Measurements from ENCODE around the gene TYRP1.

The TYRP1 gene

GRCh38 chr9:12697719-12698118 lies 4.5 kb downstream of the TYRP1 start:
- DNase-seq = no peak

GRCh38 chr9:12698266-12698665 lies 5.1 kb downstream of the TYRP1 start:
- DNase-seq = no peak

GRCh38 chr9:12698986-12699385 lies 5.8 kb downstream of the TYRP1 start:
- DNase-seq = no peak

GRCh38 chr9:12699529-12699928 lies 6.3 kb downstream of the TYRP1 start:
- no peak for DNase-seq

- no peak for DNase-seq
Measured at GRCh38 chr9:12701126-12701525, 7.9 kb downstream of the TYRP1 start.

GRCh38 chr9:12702160-12702758 lies 9.1 kb downstream of the TYRP1 start:
- DNase-seq = no peak

GRCh38 chr9:12703996-12704395 lies 10.8 kb downstream of the TYRP1 start:
- DNase-seq = no peak

- DNase-seq = no peak
Measured at GRCh38 chr9:12705738-12706391, 12.7 kb downstream of the TYRP1 start.

- DNase-seq = no peak
Measured at GRCh38 chr9:12708562-12709298, 15.5 kb downstream of the TYRP1 start.

- no peak for DNase-seq
Measured at GRCh38 chr9:12712532-12712931, 19.3 kb downstream of the TYRP1 start.

GRCh38 chr9:12715268-12715667 lies 22.1 kb downstream of the TYRP1 start:
- DNase-seq = no peak

GRCh38 chr9:12716823-12717600 lies 23.8 kb downstream of the TYRP1 start:
- no peak for DNase-seq

- no peak for DNase-seq
Measured at GRCh38 chr9:12717907-12718306, 24.7 kb downstream of the TYRP1 start.

GRCh38 chr9:12718482-12719026 lies 25.4 kb downstream of the TYRP1 start:
- DNase-seq = no peak

GRCh38 chr9:12719431-12719830 lies 26.2 kb downstream of the TYRP1 start:
- DNase-seq = no peak

- no peak for DNase-seq
Measured at GRCh38 chr9:12720551-12720950, 27.4 kb downstream of the TYRP1 start.

- DNase-seq = no peak
Measured at GRCh38 chr9:12722131-12722530, 28.9 kb downstream of the TYRP1 start.

GRCh38 chr9:12723409-12724028 lies 30.3 kb downstream of the TYRP1 start:
- DNase-seq = no peak

GRCh38 chr9:12726795-12727194 lies 33.6 kb downstream of the TYRP1 start:
- no peak for DNase-seq

GRCh38 chr9:12730198-12730597 lies 37.0 kb downstream of the TYRP1 start:
- DNase-seq = no peak

GRCh38 chr9:12730927-12731326 lies 37.7 kb downstream of the TYRP1 start:
- no peak for DNase-seq

- no peak for DNase-seq
Measured at GRCh38 chr9:12732971-12733370, 39.8 kb downstream of the TYRP1 start.

- no peak for DNase-seq
Measured at GRCh38 chr9:12735665-12736064, 42.5 kb downstream of the TYRP1 start.
